ENCODE data around the gene LRRC7. TPM values are rescaled to one million over a fixed set of nuclear protein-coding genes. Genes with fewer than 3 reads are reported as not detected.

LRRC7 gene
- total RNA-seq, 2 experiments from 2014 or later: not detected

DNA sequence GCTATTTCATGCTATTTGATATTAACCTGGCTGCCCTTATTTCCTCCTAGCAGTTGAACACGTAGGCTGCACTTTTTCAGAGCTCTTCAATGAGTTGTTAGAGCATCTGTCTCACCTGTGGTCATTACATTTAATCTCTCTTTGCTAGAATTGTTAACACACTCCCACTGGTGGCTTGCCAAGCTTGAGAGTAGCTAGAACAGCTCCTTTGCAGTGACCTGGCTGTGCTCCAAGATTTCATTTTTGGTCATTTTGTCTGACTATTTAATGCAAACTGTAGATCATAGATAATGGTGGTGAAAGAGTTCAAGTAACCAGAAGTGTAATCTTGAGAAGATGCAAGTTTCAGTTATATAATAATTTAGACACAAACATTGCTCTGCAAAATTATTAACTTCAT, 105.6 kb downstream of the LRRC7 start:
- Mint-ChIP-seq H3K4me1 (ENCODE audit: low read depth) (no peaks in the 10 kb centered on the region), H3K9me3 (peaks cover 9% of the 10 kb centered on the region), H3K4me3 (no peak overlapping the region), H3K27ac (no peak overlapping the region), H3K36me3 (no peaks in the 10 kb centered on the region), H3K27me3 (no peaks in the 10 kb centered on the region)
- intact Hi-C loops (cut with micrococcal nuclease): no loop called here
- DNase-seq: no peak
- ChIA-PET CTCF (no interaction called here), POLR2A (no interaction called here)

DNA sequence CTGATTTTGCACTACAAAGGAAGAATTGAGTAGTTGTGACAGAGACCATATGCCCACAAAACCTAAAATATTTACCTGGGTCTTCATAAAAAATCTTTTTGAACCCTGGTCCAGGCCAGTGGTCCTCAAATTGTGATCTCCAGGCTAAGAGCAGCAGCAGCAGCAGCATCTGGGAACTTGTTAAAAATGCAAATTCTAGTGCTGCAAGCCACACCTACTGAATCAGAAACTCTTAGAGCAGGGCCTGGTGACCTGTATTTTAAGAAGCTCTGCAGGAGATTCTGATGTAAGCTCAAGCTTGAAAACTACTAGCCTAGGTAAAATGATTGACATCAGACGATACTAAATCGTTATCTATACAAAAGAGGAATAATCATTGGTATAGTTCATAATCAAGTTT, 112.2 kb downstream of the LRRC7 start:
- CTCF ChIA-PET: no interaction called here
- Mint-ChIP-seq H3K27me3 (no peaks in the 10 kb centered on the region), H3K4me3 (no peak overlapping the region), H3K9me3 (peaks cover 10% of the 10 kb centered on the region), H3K27ac (no peak overlapping the region), H3K4me1 (ENCODE audit: low read depth) (no peaks in the 10 kb centered on the region), H3K36me3 (no peaks in the 10 kb centered on the region)
- POLR2A ChIA-PET: no interaction called here
- intact Hi-C loops (cut with micrococcal nuclease): no loop called here
- DNase-seq: no peak

DNA sequence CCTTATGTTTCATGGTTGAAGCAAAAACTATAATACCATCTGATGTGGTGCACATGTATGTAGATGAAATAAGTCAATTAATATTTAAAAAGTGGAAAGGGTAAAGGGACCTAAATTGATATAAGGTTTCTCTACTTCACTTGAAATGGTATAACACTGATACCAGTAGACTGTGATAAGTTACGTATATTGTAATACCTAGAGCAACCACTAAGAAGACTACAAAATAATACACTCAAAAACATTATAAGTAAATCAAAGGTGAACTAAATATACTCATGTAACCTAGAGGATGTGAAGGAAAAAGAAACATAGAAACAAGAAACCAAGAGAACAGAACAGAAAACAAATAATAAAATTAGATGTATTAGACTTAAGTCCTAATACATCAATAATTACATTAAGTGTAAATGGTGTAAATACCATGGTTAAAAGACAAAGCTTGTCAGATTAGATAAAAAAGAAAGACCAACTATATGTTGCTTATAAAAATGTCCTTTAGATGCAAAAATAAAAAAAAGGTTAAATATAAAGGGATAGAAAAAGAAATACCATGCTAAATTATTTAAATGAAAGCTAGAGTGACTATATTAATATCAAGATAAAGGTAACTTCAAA, 118.8 kb downstream of the LRRC7 start:
- Mint-ChIP-seq H3K4me3 (no peak overlapping the region), H3K27ac (no peak overlapping the region), H3K27me3 (no peaks in the 10 kb centered on the region), H3K9me3 (peaks cover 12% of the 10 kb centered on the region), H3K4me1 (ENCODE audit: low read depth) (no peaks in the 10 kb centered on the region), H3K36me3 (no peaks in the 10 kb centered on the region)
- CTCF ChIA-PET: no interaction called here
- intact Hi-C loops (cut with micrococcal nuclease): no loop called here
- POLR2A ChIA-PET: no interaction called here
- DNase-seq: no peak

- no peak for DNase-seq
- Mint-ChIP-seq H3K27me3 (no peaks in the 10 kb centered on the region), H3K27ac (no peak overlapping the region), H3K36me3 (no peaks in the 10 kb centered on the region), H3K9me3 (peaks cover 7% of the 10 kb centered on the region), H3K4me3 (no peak overlapping the region), H3K4me1 (ENCODE audit: low read depth) (no peaks in the 10 kb centered on the region)
- intact Hi-C loops (cut with micrococcal nuclease): no loop called here
- CTCF ChIA-PET: interaction anchor here (0.7 kb wide), 1 partner anchor 69 kb away, joined by 4 read pairs; no protein-coding TSS in a partner anchor
- POLR2A ChIA-PET: no interaction called here
Observed at GRCh38 chr1:69688193-69688592, 120.5 kb downstream of the LRRC7 start.

- H3K9me3 Mint-ChIP-seq: peaks cover 2% of the 10 kb centered on the region
- no peak for DNase-seq
- CTCF ChIA-PET: no interaction called here
- H3K4me3 Mint-ChIP-seq: no peak overlapping the region
- intact Hi-C loops (cut with micrococcal nuclease): no loop called here
- no peaks in the 10 kb centered on the region for H3K4me1 Mint-ChIP-seq (ENCODE audit: low read depth)
- H3K36me3 Mint-ChIP-seq: no peaks in the 10 kb centered on the region
- H3K27ac Mint-ChIP-seq: no peak overlapping the region
- POLR2A ChIA-PET: no interaction called here
- no peaks in the 10 kb centered on the region for H3K27me3 Mint-ChIP-seq
Observed at GRCh38 chr1:69691179-69691578, 123.5 kb downstream of the LRRC7 start.

DNA sequence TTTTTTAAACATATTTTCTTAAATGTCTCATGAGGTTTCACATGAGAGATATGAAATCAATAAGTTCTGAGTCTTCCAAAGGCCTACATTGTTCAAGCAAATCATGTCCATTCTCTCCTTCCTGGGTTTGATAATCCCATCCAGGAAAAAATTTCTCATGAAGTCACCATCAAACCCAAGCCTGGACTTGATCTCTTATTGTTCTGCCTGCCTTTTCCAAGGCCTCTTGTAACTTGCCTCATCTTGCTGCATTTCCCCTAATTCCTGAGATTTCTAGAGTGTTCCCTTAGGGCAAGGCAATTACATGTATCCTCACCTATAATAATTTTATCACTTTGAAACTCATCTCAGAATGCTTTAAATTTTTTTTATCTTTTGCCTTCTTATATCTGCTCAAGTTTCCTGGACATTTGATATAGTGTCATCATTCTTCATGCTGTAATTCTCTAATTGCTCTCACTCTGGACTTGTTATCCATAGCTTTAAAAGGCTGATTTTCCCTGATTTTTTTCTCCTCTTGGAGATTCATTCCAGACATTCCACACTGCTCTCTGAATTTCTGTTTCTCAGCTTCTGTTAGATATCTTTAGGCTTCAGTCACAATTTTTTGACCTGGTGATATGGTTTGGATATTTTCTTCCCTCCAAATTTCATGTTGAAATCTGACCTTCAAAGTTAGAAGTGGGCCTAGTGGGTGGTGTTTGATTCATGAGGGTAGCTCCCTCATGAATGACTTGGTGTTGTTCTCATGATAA, 126.4 kb downstream of the LRRC7 start:
- Mint-ChIP-seq H3K27me3 (no peaks in the 10 kb centered on the region), H3K4me1 (ENCODE audit: low read depth) (no peaks in the 10 kb centered on the region), H3K9me3 (peaks cover 15% of the 10 kb centered on the region), H3K27ac (no peak overlapping the region), H3K4me3 (no peak overlapping the region), H3K36me3 (no peaks in the 10 kb centered on the region)
- intact Hi-C loops (cut with micrococcal nuclease): no loop called here
- ChIA-PET POLR2A (no interaction called here), CTCF (no interaction called here)
- no peak for DNase-seq

DNA sequence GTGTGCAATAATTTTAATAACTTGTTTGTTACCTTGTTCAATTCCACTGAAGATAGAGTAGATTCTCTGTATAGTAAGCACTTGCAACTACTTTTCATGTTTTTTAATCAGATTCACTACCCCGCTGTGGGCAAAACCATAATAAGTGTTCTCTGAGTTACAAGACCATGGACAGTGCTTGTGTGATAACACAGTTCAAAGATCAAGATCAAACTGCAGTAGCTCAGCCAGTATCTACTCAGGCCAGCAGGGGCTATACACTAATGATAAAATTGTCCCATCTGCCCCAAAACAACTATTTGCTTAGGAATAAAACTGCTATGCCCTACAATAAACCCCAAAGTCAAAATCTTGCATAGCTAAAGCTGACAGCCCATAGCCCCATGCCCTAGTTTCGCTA, 129.6 kb downstream of the LRRC7 start:
- Mint-ChIP-seq H3K27me3 (no peaks in the 10 kb centered on the region), H3K4me1 (ENCODE audit: low read depth) (no peaks in the 10 kb centered on the region), H3K36me3 (no peaks in the 10 kb centered on the region), H3K27ac (no peak overlapping the region), H3K4me3 (no peak overlapping the region), H3K9me3 (peaks cover 23% of the 10 kb centered on the region)
- intact Hi-C loops (cut with micrococcal nuclease): no loop called here
- POLR2A ChIA-PET: no interaction called here
- no peak for DNase-seq
- CTCF ChIA-PET: no interaction called here

GRCh38 chr1:69700770-69701169, 133.0 kb downstream of the LRRC7 start:
- peaks cover 25% of the 10 kb centered on the region for H3K9me3 Mint-ChIP-seq
- no peak overlapping the region for H3K4me3 Mint-ChIP-seq
- H3K4me1 Mint-ChIP-seq (ENCODE audit: low read depth): no peaks in the 10 kb centered on the region
- no peaks in the 10 kb centered on the region for H3K36me3 Mint-ChIP-seq
- ChIA-PET CTCF (no interaction called here), POLR2A (no interaction called here)
- intact Hi-C loops (cut with micrococcal nuclease): no loop called here
- no peaks in the 10 kb centered on the region for H3K27me3 Mint-ChIP-seq
- no peak overlapping the region for H3K27ac Mint-ChIP-seq
- DNase-seq: no peak

- no peaks in the 10 kb centered on the region for H3K4me1 Mint-ChIP-seq (ENCODE audit: low read depth)
- no peak overlapping the region for H3K27ac Mint-ChIP-seq
- H3K36me3 Mint-ChIP-seq: no peaks in the 10 kb centered on the region
- H3K4me3 Mint-ChIP-seq: no peak overlapping the region
- peaks cover 26% of the 10 kb centered on the region for H3K9me3 Mint-ChIP-seq
- no peak for DNase-seq
- ChIA-PET CTCF (no interaction called here), POLR2A (no interaction called here)
- intact Hi-C loops (cut with micrococcal nuclease): no loop called here
- H3K27me3 Mint-ChIP-seq: no peaks in the 10 kb centered on the region
Observed at GRCh38 chr1:69702085-69702484, 134.4 kb downstream of the LRRC7 start.

- CTCF ChIA-PET: no interaction called here
- H3K4me3 Mint-ChIP-seq: no peak overlapping the region
- intact Hi-C loops (cut with micrococcal nuclease): no loop called here
- peaks cover 9% of the 10 kb centered on the region for H3K9me3 Mint-ChIP-seq
- H3K27me3 Mint-ChIP-seq: no peaks in the 10 kb centered on the region
- no peaks in the 10 kb centered on the region for H3K36me3 Mint-ChIP-seq
- no peaks in the 10 kb centered on the region for H3K4me1 Mint-ChIP-seq (ENCODE audit: low read depth)
- POLR2A ChIA-PET: no interaction called here
- DNase-seq: no peak
- no peak overlapping the region for H3K27ac Mint-ChIP-seq
Observed at GRCh38 chr1:69706473-69706872, 138.8 kb downstream of the LRRC7 start.

GRCh38 chr1:69707103-69707502, 139.4 kb downstream of the LRRC7 start:
- DNase-seq: no peak
- Mint-ChIP-seq H3K4me1 (ENCODE audit: low read depth) (no peaks in the 10 kb centered on the region), H3K9me3 (peaks cover 12% of the 10 kb centered on the region), H3K27ac (no peak overlapping the region), H3K4me3 (no peak overlapping the region), H3K27me3 (no peaks in the 10 kb centered on the region), H3K36me3 (no peaks in the 10 kb centered on the region)
- ChIA-PET CTCF (no interaction called here), POLR2A (no interaction called here)
- intact Hi-C loops (cut with micrococcal nuclease): no loop called here

- intact Hi-C loops (cut with micrococcal nuclease): no loop called here
- Mint-ChIP-seq H3K27me3 (no peaks in the 10 kb centered on the region), H3K4me1 (ENCODE audit: low read depth) (no peaks in the 10 kb centered on the region), H3K27ac (no peak overlapping the region), H3K4me3 (no peak overlapping the region), H3K36me3 (no peaks in the 10 kb centered on the region), H3K9me3 (peaks cover 13% of the 10 kb centered on the region)
- CTCF ChIA-PET: no interaction called here
- POLR2A ChIA-PET: no interaction called here
- no peak for DNase-seq
Observed at GRCh38 chr1:69710484-69711189, 142.9 kb downstream of the LRRC7 start.

Data from activated CD4-positive, alpha-beta memory T cell treated with anti-CD3 and anti-CD28 coated beads for 36 hours (primary cell).